SH-SY5Y (cell line): ENCODE measurements around the gene CDC42EP1.

Experiments used
- GATA2 ChIP-seq: IDR thresholded peaks from 2 replicates; pipeline ENCODE4 v1.6.1; 2011; ENCODE audit warnings: mild to moderate bottlenecking, low read depth, low read length
- GATA3 ChIP-seq: IDR thresholded peaks from 2 replicates; pipeline ENCODE4 v1.6.1; 2011; ENCODE audit warnings: low read depth, mild to moderate bottlenecking, low read length, moderate library complexity

GRCh38 chr22:37569009-37569920 lies 9.0 kb downstream of the CDC42EP1 start:
- TF ChIP-seq GATA2 (no peak), GATA3 (no peak)
